ENCODE measurements around the gene SCIMP.
A peak's percentile ranks its signal among the peaks of the same experiment; 100 is the strongest.
"Not testable (repeated sequence)": the region's sequence is repeated elsewhere in the genome, so short reads cannot be mapped to it uniquely, and the experiment has no call there.

Gene SCIMP

DNA sequence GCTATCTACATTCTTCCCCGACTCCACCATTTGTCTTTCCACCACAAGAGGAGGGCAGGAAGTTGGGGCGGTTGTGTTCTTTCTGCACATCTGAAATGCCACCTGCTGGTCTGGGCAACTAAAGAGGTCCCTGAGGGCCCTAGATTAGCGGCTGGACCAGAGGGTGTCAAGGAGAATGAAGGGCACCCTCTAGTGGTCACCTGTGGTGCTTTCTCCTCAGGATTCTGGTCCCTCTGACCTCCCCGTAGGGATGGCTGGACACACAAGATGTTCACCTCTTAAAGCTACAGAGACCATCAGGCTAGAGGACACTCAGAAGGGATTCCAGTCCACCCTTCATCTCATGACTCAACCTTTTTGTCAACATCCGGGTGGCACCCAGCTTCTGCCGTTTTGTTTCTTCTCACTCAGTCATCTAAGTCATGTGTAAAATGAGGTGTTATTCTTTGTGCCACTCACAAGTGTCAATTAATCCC is 2.9 kb upstream of the SCIMP start:
- DNase-seq, result peak; percentile 39 to 79

DNA sequence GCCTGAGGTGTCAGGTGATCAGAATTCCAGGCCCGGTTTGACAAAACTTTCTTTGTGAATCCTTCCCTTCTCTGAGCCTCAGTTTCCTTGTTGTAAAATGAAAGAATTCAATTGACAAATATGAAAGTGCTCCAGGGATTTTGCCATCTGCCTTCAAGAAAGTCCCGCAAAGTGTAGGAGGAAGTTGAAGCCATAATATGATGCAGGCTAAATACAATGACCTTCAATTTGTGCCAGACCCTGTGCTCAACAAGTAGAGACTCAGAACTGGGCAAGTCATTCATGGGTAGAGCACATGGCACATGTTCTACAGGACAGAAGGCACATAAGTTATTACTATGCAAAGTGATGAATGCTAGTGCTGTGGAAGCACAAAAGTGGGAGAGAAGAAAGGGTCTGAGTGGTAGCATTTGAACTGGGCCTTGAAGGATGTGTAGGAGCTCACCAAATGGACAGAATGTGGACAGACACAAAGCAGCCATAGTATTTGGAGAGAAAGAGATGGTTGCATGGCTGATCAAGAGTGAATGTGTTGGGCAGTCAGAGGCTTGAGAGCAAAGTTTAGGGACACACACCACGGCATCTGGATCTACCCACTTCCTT is 2.4 kb upstream of the SCIMP start:
- no peak for DNase-seq

DNA sequence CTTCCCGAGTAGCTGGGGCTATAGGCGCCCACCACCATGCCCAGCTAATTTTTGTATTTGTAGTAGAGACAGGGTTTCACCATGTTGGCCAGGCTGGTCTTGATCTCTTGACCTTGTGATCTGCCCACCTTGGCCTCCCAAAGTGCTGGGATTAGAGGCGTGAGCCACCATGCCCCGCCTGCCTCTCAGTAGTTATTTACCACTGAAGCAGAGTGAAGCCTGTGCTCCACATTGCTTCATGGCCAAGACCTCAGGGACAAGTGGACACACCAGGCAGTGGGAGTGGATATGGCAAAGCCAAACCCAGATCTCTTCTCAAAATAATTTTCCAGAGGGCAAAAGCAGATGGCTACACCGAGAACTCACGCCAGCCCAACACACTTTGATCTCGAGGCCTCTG is 1.2 kb downstream of the SCIMP start:
- not testable (repeated sequence) for DNase-seq

DNA sequence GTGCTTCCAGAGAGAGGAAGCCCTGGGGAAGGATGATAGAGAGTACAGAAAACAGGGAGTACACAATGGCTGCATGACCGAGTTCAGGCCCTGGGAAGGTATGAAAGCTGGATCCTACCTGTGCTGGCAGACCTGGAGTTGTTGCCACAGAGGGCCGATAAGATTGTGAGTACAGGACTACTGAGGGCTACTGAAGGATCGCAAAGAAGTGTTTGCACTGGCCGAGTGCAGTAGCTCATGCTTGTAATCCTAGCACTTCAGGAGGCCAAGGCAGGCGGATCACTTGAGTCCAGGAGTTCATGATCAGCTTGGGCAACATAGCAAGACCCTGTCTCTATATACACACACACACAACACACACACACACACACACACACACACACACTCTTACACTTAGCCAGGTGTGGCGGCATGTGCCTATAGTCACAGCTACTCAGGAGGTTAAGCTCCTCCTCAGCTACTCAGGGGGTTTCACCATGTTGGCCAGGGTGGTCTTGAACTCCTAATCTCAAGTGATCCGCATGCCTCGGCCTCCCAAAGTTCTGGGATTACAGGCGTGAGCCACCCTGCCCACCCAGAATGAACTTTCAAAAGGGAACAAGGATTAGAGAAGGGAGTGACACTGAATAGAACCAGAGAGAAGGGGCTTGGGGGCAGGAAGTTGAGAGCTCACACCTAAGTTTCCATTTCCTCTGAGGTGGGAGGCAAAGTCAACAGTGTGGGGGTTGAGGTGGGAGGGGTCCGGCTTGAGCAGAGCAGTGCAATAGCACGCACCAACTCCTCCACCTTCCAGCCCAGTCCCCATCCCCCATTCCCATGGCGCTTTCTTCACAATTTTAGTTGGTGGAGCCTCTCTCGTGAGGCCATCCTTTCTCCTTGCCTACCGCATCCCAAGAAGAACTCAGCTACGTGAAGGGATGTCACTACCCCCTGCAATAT is 7.5 kb downstream of the SCIMP start:
- no peak for DNase-seq

DNA sequence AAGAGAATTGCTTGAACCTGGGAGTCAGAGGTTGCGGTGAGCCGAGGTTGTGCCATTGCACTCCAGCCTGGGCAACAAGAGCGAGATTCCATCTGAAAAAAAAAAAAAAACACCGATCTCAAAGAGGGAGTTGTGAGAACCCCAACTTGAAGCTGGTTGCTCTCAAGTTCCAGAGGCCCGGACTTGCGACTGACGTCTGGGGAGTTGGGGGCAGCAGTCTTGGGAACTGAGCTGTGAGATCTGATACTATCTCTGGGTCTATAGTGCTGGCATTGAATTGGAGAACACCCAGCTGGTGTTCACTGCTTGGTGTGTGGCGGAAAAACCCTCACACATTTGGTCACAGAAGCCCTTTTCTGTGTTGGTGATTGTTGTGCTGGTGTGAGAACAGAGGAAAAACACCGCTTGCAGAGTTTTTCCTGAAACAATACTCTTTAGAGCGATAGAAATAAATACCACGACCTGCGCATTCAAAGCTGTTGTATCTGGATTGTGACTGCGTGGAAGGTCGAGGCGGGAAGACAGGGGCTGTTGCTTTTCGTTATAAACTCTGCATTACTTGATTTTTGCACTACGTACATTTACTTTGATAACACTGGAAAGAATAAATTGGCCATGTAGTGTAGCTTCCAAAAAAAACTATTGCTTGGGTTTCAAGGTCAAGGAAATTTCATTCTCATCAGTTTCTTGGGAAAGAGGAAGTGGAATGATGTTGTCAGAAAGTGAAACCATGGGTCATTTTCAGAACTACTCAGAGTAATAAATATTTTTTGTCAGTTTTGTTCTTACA is 8.8 kb downstream of the SCIMP start:
- no peak for DNase-seq

DNA sequence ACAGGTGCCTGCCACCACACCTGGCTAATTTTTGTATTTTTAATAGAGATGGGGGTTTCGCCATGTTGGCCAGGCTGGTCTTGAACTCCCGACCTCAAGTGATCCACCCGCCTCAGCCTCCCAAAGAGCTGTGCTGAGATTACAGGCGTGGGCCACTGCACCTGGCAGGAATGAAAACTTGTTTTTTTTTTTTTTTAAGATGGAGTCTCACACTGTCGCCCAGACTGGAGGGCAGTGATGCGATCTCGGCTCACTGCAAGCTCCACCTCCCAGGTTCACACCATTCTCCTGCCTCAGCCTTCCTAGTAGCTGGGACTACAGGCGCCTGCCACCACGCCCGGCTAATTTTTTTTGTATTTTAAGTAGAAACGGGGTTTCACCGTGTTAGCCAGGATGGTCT is 12.7 kb downstream of the SCIMP start:
- not testable (repeated sequence) for DNase-seq

DNA sequence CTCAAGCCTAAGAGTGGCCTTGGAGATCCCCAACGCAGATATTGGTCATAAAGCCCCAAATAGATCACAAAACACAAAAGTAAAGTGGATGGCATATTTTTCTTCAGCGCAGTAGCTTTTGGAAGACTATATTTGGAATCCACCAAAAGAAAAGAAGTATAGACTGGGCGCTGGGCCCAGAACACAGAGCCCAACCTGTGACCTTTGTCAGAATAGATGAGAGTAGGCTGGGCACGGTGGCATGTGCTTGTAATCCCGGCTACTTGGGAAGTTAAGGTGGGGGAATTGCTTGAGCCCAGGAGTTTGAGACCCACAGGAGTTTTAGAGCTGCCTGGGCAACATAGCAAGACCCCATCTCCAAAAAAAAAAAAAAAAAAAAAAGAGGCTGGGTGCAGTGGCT is 14.6 kb downstream of the SCIMP start:
- no peak for DNase-seq

DNA sequence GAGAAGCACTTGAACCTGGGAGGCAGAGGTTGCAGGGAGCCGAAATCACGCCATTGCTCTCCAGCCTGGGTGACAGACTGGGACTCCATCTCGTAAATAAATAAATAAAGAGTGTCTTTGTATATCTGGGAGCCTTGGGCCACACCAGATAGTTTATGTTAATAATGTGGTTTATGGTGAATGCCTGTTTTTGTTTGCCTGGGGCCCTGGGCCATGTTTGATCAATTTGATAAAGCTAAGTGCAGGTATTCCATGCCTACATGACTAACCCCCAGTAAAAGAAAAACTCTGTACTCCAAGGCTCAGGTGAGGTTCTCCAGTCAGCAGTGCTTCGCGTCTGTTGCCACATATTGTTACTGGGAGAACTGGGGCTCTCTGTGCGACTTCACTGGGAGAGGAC is 15.1 kb downstream of the SCIMP start:
- peak; percentile 17 to 48 for DNase-seq

DNA sequence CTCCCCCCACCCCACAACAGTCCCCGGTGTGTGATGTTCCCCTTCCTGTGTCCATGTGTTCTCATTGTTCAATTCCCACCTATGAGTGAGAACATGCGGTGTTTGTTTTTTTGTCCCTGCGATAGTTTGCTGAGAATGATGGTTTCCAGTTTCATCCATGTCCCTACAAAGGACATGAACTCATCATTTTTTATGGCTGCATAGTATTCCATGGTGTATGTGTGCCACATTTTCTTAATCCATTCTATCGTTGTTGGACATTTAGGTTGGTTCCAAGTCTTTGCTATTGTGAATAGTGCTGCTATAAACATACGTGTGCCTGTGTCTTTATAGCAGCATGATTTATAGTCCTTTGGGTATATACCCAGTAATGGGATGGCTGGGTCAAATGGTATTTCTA is 17.1 kb downstream of the SCIMP start:
- not testable (repeated sequence) for DNase-seq

DNA sequence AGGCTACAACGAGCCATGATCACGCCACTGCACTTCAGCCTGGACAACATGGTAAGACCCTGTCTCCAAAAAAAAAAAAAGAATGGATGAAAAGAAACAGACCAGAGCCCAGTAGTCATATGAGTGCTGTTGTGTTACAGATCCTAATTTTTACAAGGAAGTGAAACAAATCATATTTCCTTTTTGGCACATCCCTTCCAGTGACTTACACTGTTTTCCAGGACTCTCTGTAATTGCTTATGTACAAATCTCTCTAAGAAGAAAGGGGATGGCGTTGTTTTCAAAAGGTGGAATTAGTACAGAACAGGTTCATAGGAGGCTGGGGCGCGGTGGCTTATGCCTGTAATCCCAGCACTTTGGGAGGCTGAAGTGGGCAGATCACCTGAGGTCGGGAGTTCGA is 23.2 kb downstream of the SCIMP start:
- DNase-seq, result no peak

DNA sequence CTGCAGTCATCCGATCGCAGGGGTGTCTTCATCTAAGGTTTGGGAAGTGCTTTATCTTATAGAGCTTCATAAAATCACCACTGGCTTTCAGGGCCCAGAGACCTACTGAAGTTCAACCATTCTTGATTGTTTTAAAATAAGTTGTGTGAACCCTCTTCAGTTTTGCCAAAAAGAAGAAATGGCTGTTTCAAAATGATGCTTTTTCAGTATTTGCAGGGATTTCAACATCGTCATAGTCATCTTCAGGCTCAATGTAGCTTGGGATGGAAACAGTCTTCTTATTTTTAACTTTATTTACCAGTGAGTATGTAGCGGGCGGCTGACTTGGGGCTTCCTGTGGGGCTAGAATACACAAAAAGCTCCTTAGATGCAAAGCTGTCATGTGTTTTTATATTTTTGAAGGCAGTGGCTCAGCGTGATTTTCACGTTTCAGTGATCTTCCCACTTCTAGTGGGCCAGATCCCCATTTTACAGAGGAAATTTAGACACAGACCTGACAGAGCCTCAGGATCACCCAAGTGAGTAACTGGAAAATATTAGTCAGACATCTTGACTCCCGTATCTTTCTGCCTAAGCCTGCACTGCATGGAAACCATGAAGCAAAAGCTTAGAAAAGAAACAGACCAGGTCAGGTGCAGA is 23.9 kb downstream of the SCIMP start:
- no peak for DNase-seq

DNA sequence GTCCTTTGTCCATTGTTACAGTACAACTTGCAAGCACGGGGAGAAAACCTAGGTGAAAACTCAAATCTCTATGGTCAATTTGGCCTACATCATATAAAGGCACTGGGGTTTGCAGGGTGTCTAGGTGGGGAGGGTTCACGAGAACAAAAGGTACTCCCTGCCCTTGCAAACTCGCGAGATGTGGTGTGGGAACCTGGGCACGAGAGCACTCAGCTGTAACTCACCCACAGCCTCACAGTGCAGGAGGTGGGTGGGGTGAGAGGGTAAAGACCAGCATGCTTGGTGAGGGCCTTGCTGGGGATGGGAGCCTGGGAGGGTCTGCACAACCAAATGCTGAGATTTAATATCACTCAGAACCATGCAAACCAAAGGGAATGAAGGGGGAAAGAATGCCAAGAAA is 24.6 kb downstream of the SCIMP start:
- DNase-seq, result no peak

DNA sequence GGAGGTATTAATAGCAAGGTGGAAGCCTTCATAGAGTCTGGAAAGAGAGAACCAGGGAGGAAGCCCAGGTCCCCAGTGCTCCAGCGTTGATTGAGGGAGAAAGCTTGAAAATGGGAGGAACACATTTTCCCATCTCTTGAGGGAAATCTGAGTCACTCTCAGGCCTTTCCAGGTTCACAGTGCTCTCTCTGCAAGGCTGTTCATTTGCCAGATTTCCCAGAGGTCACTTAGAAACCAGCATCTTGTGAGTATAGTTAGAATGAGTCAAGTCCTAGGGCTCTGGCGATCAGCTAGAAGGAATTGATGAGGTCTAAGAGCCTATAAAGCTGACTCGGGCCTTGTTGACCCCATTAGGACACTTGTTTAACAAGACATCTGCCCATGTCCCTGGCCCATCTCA is 25.3 kb downstream of the SCIMP start:
- no peak for DNase-seq

DNA sequence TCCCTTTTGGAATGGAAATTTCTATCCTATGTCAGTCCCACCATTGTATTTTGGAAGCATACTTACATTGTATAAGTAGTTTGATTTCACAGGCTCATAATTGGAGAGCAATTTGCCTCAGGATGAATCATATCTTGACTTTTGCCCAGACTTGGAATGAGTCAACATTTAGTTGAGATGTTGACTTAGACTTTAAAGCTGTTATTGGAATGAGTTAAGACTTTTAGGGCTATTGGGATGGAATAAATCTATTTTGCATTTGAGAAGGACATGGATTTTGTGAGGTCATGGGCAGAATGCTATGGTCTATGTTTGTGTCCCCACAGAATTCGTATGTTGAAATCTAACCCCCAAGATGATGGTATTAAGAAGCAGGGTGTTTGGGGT is 30.8 kb downstream of the SCIMP start:
- DNase-seq, result no peak

DNA sequence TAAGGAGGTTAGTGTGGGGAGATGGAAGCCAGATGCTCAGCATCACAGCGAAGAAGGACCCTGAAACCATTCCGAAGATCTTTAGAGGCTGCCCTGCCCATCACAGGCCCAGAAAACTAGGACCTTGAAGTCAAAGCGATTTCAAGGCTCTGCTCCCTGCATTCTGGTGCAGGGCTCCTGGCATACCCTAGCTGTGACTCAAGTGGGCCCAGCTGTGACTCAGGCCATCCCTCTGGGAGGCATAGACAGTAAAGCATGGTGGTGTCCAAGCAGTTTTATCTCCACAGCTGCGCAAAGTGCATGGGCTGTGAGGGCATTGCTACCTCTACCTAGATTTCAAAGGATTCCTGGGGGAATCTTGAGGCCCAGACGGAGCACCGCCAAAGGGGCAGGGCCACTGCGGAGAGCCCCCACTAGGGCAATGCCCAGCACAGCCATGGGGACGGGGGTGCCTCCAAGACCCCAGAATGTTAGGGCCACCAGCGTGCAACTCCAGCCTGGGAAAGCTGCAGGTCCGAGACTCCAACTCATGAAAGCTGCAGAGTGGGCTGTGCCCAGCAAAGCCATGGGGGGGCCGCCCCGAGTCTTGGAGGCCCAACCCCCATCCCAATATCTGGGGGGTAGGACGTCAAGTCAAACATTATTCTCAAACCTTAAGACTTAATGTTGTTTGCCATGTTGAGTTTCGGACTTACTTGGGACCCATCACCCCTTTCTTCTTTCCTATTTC is 31.3 kb downstream of the SCIMP start:
- no peak for DNase-seq

DNA sequence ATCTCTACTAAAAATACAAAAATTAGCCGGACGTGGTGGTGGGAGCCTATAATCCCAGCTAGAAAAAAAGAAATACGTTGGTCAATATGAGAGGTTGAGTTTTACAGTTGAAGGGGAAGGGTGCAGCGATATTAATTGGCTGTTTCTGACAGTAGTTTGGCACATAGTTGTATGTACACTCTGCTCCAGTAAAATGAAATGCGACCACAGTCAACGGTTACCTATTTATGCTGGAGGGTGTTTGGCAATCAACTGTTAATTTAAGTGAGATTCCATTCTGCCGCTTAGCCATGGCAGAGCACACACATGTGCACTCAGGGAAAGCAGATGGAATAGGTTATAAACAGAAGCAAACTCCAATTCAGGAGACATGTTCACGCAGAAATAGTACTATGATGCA is 33.6 kb downstream of the SCIMP start:
- no peak for DNase-seq

DNA sequence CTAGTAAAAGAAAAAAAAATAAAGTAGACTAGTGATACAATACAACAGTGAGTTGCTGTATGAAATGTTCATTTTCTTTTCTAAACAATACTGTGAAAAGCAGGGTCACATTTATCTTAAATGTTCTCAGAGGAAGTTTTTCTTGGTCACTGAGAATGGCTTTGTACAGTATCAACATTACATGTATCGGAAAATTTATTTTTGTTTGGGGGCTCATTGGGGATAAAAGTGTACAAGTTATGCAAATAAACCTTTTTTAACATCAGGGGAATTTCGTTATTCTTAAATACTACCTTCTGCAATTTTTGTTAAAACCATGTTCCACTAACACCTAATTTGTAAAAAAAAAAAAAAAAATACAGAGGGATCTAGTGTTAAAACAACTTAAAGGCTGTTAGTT is 34.3 kb downstream of the SCIMP start:
- no peak for DNase-seq

DNA sequence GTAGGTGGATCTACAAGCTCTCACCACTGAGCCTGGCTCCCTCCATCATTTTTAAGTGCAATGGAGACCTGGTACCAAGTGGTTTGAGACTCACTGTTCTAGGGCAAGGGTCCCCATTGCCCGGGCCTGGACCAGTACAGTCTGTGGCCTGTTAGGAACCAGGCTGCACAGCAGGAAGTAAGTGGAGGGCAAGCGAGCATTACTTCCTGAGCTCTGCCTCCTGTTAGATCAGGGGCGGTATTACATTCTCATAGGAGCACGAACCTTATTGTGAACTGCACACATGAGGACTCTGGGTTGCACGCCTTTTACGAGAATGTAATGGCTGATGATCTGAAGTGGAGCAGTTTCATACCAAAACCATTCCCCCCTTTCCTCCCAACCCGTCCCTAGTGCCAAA is 36.2 kb downstream of the SCIMP start:
- no peak for DNase-seq

DNA sequence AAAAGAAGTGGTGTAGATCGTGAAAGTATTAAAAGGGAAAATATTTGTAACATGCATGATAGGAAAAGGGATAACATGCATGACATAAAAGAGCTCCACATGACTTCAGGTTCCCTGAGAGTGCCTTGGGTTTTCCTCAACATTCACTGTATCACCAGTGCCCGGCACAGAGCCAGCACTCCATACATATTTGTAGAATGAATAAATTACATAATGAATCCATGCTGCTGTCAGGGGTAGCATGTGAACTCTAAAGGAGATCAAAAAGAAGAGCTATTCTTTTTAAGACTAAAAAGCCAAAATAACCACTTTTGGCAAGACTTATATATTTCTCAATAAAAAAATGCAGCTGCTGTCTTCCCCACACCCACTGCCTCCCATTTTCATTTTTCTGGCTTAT is 40.3 kb downstream of the SCIMP start:
- no peak for DNase-seq

DNA sequence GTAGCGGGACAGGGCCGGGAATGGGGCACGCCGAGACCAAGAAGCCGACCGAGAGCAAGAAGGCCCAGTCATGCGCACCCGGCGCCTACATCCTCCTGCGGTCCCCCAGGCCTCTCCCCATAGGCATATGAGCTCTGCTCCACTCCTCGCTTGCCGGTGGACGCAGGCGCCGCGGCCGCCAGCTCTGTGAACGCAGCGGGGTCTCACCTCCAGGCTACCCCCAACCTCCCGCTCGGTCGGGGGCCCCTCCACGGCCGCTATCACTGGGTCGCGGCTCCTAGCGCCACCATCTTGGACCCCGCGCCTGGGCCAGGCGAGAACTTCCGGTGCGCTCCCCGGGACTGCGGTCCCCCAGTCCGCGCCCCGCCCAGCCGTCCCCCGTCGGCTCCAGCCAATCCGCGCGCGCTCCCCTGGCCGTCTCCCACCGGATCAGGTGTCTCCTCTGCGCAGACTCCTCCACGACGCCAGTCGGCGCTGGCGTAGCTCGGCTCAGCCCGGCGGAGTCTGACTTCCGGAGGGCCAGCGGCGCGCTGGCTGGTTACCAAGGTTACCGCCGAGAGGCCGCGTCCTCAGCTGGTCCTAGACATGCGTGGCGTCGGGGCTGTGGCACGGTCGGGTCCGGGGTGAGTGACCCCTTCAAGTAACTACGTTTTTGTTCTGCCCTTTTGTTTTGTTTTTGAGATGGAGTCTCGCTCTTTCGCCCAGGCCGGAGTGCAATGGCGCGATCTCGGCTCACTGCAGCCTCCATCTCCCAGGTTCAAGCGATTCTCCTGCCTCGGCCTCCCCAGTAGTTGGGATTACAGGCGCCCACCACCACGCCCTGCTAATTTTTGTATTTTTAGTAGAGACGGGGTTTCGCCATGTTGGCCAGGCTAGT is 42.9 kb downstream of the SCIMP start, which contains the start of gene ZNF594:
TSS of gene ZNF594 (minus strand) at position 328 of the 877 bp plus-strand sequence. CDS start 7,612 bp downstream, outside the sequence.
- peak; percentile 90 to 94 for DNase-seq

DNA sequence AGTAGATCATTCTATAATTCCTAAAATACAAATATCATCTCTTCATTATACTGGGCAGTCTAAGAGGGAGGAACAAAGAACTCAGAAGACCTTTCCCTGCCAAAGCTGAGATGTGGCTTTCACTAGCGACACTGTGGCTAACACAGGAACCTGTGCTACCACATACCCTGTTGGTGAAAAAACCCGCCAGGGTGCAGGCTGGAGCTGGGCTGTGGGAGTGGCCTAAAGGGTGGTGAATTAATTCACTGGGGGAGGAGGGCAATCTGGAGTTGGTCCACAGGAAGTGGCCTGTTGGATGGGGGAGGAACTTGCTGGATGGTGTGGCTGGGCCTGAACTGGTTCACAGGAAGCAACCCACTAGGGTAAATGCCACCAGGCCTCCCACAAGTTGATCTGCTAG is 50.4 kb downstream of the SCIMP start:
- DNase-seq, result no peak

Measured in NCI-H526 (cell line).